CD14-positive monocyte (primary cell): ENCODE data around the gene GRIN3A. TPM values are rescaled to one million over a fixed set of nuclear protein-coding genes. Genes with fewer than 3 reads are reported as not detected.

Source experiments
- DNase-seq, 3 donors: peaks; one replicate each; pipeline ENCODE4 v3.0.0-alpha.2; 2011 to 2022
- H2AFZ ChIP-seq: 2 replicates; pipeline ENCODE4 v1.6.0; 2012; ENCODE audit warnings: mild to moderate bottlenecking, low read depth, low read length, inconsistent platforms; ENCODE audit not compliant: insufficient read depth, poor library complexity, severe bottlenecking
- H3K27ac ChIP-seq, 2 donors: 1 replicate in 1 of 2; 2 replicates in 1 of 2; pipeline ENCODE4 v1.5.1; 2012 to 2013; ENCODE audit warnings: low read length in 2 of 2, control low read depth in 1 of 2, inconsistent platforms in 1 of 2, low read depth in 1 of 2, mild to moderate bottlenecking in 1 of 2
- H3K27me3 ChIP-seq, 2 donors: one replicate each; pipeline versions ENCODE4 v1.6.0 to v1.6.1; 2011 to 2013; ENCODE audit warnings: low read length in 2 of 2; ENCODE audit not compliant: control insufficient read depth in 2 of 2, insufficient read depth in 2 of 2
- H3K36me3 ChIP-seq, 2 donors: replicated peaks in 1 of 2; 1 replicate in 1 of 2; 2 replicates in 1 of 2; pipeline versions ENCODE4 v1.5.1 to v1.6.1; 2012 to 2013; ENCODE audit warnings: low read length in 2 of 2, control low read depth in 1 of 2, inconsistent platforms in 1 of 2, mild to moderate bottlenecking in 1 of 2; ENCODE audit not compliant: insufficient read depth in 2 of 2, control insufficient read depth in 1 of 2
- H3K4me1 ChIP-seq, 2 donors: 1 replicate in 1 of 2; 2 replicates in 1 of 2; pipeline versions ENCODE4 v1.5.1 to v1.6.1; 2012 to 2013; ENCODE audit warnings: low read length in 2 of 2, control low read depth in 1 of 2, inconsistent platforms in 1 of 2, mild to moderate bottlenecking in 1 of 2, moderate library complexity in 1 of 2; ENCODE audit not compliant: insufficient read depth in 2 of 2, control insufficient read depth in 1 of 2
- H3K4me2 ChIP-seq: replicated peaks from 2 replicates; pipeline ENCODE3; 2012; ENCODE audit warnings: low read length, moderate library complexity, mild to moderate bottlenecking; ENCODE audit not compliant: poor library complexity, severe bottlenecking; ENCODE audit errors: extremely low read depth
- H3K4me3 ChIP-seq, 3 experiments: fragments of 200-600 bp in 1 of 3; sonication (generic) in 1 of 3; replicated peaks in 1 of 3; 1 replicate in 2 of 3; 2 replicates in 1 of 3; pipeline ENCODE4 v1.5.1; 2011 to 2013; ENCODE audit warnings: low read length in 3 of 3, mild to moderate bottlenecking in 3 of 3, control low read depth in 2 of 3, low read depth in 2 of 3, inconsistent platforms in 1 of 3, moderate library complexity in 1 of 3
- H3K79me2 ChIP-seq: 2 replicates; pipeline ENCODE4 v1.6.0; 2012; ENCODE audit warnings: mild to moderate bottlenecking, control low read depth, inconsistent platforms, low read length, moderate library complexity; ENCODE audit not compliant: insufficient read depth
- H3K9ac ChIP-seq: 2 replicates; pipeline ENCODE4 v1.6.0; 2017; ENCODE audit warnings: low read length, mild to moderate bottlenecking; ENCODE audit not compliant: insufficient read depth, poor library complexity, severe bottlenecking
- H3K9me3 ChIP-seq, 2 donors: replicated peaks in 1 of 2; 1 replicate in 1 of 2; 2 replicates in 1 of 2; pipeline versions ENCODE4 v1.5.1 to v1.6.1; 2012 to 2013; ENCODE audit warnings: low read length in 2 of 2, control low read depth in 1 of 2; ENCODE audit not compliant: control insufficient read depth in 1 of 2, insufficient read depth in 1 of 2
- H4K20me1 ChIP-seq: 2 replicates; pipeline ENCODE4 v1.6.0; 2012; ENCODE audit warnings: mild to moderate bottlenecking, low read length, control low read depth, moderate library complexity; ENCODE audit not compliant: insufficient read depth
- H3K27ac Mint-ChIP-seq, 7 donors: one replicate each; pipeline ENCODE4 v1.8.0; 2020; ENCODE audit warnings: mild to moderate bottlenecking in 7 of 7, mixed read lengths in 7 of 7, moderate library complexity in 6 of 7, inconsistent platforms in 2 of 7
- H3K27me3 Mint-ChIP-seq, 3 donors: one replicate each; pipeline ENCODE4 v1.8.0; 2021 to 2022; ENCODE audit warnings: low read depth in 3 of 3, mild to moderate bottlenecking in 3 of 3, mixed read lengths in 3 of 3, moderate library complexity in 3 of 3, inconsistent platforms in 1 of 3
- H3K36me3 Mint-ChIP-seq, 2 donors: one replicate each; pipeline ENCODE4 v1.8.0; 2020; ENCODE audit warnings: mixed read lengths in 2 of 2, inconsistent platforms in 1 of 2, mild to moderate bottlenecking in 1 of 2
- H3K4me1 Mint-ChIP-seq: one replicate; pipeline ENCODE4 v1.8.0; 2020; ENCODE audit warnings: mild to moderate bottlenecking, mixed read lengths
- H3K4me3 Mint-ChIP-seq, 2 donors: one replicate each; pipeline ENCODE4 v1.8.0; 2020; ENCODE audit warnings: mild to moderate bottlenecking in 2 of 2, mixed read lengths in 2 of 2, moderate library complexity in 1 of 2
- H3K9me3 Mint-ChIP-seq, 7 donors: one replicate each; pipeline ENCODE4 v1.8.0; 2020 to 2022; ENCODE audit warnings: mixed read lengths in 7 of 7, mild to moderate bottlenecking in 6 of 7, moderate library complexity in 6 of 7, inconsistent platforms in 2 of 7
- CTCF ChIP-seq: fragments of 200-600 bp; IDR thresholded peaks from one replicate; pipeline ENCODE4 v1.8.0; 2022; ENCODE audit warnings: antibody characterized with exemption, mild to moderate bottlenecking
- WGBS: methylation state at CpG from one replicate; pipeline ENCODE4 v1.1.5; 2013; ENCODE audit warnings: missing lambda C conversion rate; ENCODE audit not compliant: insufficient coverage; 5-methylcytosine and 5-hydroxymethylcytosine counted together
- intact Hi-C, 2 donors: fragments of 100-400 bp; cut with micrococcal nuclease; formaldehyde crosslinking; loops; one replicate each; pipeline versions ENCODE4 v1.15.0 to v1.15.1; 2023
- polyA plus RNA-seq, 3 donors: library from polyadenylated mRNA; depleted of rRNA in 1 of 3; unstranded in 2 of 3; stranded (reverse) in 1 of 3; fragments of 300-500 nt in 2 of 3; fragments of >200 nt in 1 of 3; fragmentation: Illumina TruSeq in 2 of 3; gene quantifications; 1 replicate in 2 of 3; 2 replicates in 1 of 3; pipeline ENCODE4 v1.2.3, GENCODE V29; 2012 to 2021

Gene GRIN3A
- polyA plus RNA-seq, 3 donors: 0.11 to 0.39 (median 0.16) TPM

DNA sequence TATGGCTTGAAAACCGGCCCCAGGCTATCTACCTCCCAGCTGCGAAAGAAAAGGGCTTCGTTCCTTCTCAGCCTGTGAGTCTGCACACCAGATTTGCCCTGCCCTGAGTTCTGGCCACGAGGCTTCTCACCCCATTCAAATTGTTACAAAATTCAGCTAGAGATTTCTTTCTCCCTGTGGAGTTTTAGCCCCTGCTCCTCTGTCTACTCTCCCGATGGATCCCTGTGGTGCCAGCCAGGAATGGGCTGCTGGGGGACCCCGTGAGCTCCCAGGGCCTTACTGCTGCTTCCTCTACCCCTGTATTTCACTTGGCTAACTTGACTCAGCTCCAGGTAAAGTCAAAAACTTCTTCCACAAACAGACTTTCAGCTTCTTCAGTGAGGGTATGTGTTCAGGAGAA lies 214.1 kb downstream of the GRIN3A start:
- Histone ChIP-seq H3K27ac (no peak overlapping the region), H3K4me2 (no peak overlapping the region), H3K36me3 (no peaks in the 10 kb centered on the region), H4K20me1 (no peaks in the 10 kb centered on the region), H3K4me3 (no peak overlapping the region), H2AFZ (no peak overlapping the region), H3K4me1 (no peaks in the 10 kb centered on the region), H3K27me3 (peaks cover 0 to 6% of the 10 kb centered on the region in 2 donors), H3K79me2 (no peaks in the 10 kb centered on the region), H3K9ac (no peak overlapping the region), H3K9me3 (no peaks in the 10 kb centered on the region)
- Mint-ChIP-seq H3K36me3 (no peaks in the 10 kb centered on the region), H3K27me3 (peaks cover 8 to 16% (median 9%) of the 10 kb centered on the region in 3 donors), H3K4me1 (no peaks in the 10 kb centered on the region), H3K4me3 (no peak overlapping the region), H3K9me3 (peaks cover 0 to 4% (median 0%) of the 10 kb centered on the region in 7 donors), H3K27ac (no peak overlapping the region)
- no peak for TF ChIP-seq CTCF
- no peak for DNase-seq
- 91% methylated on average over 6 of the region's 6 CpGs for WGBS
- intact Hi-C loops: loop anchor here (10.0 kb wide), 2 partner anchors 60 to 810 kb away; no protein-coding TSS in a partner anchor

Other genes starting within 250 kb of the GRIN3A start
- gene RNF20, start 204.8 kb downstream of the GRIN3A start, polyA plus RNA-seq: 10 to 100 TPM in 2 of 3 donors, 1 to 10 TPM in 1; 7.2 to 35.2 (median 22.3) TPM
- gene PPP3R2, start 143.7 kb downstream of the GRIN3A start, polyA plus RNA-seq: under 1 TPM in 1 of 3 donors, not detected in 2; 0.11 TPM